ENCODE measurements around the gene KCNK10.

DNA sequence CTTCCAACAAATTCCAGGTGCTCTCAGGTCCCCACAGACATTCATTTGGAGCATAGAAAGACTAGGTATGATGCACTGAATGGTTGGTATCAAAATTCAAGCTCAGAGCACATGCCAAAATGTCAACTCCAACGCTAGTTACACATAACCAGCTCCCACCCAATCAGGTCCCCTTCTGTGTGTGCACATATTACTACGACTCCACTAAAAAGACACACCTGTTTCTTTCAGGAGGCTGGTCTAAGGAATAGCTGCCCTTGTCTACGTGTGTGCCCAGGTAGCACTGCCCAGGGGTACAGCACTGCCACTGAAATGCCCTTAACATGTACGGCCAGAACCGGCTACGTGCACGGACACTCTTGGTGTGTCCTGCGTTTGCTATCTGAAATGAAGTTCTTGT, 138.1 kb downstream of the KCNK10 start:
- TF ChIP-seq CTCF (IDR thresholded peaks at IDR 0.05) (no peak), POLR2A (IDR thresholded peaks at IDR 0.05) (no peak)

Measured in gastroesophageal sphincter (tissue), 3 donors.